GM15510 (cell line): ENCODE results near the gene SCAPER.

Experiments
- POLR2A ChIP-seq: IDR thresholded peaks from 3 replicates; pipeline ENCODE4 v1.6.1; 2011; ENCODE audit warnings: borderline replicate concordance; ENCODE audit not compliant: insufficient read length; ENCODE audit errors: extremely low read depth

SCAPER gene

GRCh38 chr15:76764004-76764403 is 141.1 kb downstream of the SCAPER start:
- TF ChIP-seq POLR2A: no peak

DNA sequence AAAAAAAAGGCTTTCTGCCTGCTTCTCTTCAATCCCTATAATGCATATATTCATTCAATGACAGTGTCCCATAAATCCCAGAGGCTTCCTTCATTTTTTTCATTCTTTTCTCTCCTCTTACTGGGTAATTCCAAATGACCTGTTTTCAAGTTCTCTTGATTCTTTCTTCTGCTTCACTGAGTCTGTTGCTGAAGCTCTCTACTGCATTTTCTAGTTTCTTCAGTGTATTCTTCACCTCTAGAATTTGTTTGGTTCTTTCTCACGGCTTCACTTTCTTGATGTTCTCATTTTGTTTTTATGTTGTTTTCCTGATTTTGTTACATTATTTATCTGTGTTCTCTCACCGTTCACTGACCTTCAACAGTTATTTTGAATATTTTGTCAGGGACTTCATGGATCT is 141.6 kb downstream of the SCAPER start:
- no peak for TF ChIP-seq POLR2A

DNA sequence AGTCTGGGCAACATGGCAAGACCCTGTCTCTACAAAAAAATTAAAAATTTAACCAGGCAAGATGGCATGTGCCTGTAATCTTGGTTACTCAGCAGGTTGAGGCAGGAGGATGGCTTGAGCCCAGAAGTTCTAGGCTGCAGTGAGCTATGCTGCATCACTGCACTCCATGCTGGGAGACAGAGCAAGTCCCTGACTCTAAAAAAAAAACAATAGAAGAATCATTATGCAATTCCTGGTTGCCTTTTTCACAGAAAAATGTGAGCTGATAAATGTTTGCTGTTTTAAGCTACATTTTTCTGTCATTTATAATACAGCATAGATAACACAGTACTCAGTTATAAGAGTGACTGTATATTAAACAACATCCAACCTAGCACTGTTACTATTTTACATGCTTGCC is 148.8 kb downstream of the SCAPER start:
- no peak for TF ChIP-seq POLR2A

DNA sequence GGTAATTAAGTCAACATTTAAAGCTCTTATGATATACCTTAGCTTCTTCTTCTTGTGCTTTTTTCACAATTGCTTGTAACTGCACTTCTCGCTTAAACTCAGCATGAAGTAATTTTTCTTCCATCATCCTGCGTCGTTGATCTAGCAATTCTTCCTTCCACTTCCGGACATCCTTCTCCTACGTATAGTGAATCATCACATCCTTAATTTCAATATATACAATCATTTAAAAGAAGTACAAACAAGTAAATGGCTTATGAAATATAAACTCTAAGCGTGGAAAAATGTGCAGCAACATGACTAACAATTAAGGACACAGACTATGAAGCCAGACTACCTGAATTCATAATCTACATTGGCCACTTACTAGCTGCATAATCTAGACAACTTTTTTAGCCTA is 151.4 kb downstream of the SCAPER start:
- no peak for TF ChIP-seq POLR2A

GRCh38 chr15:76753131-76753530 is 152.0 kb downstream of the SCAPER start:
- no peak for TF ChIP-seq POLR2A

- no peak for TF ChIP-seq POLR2A
Observed at GRCh38 chr15:76752549-76752948, 152.6 kb downstream of the SCAPER start.

- TF ChIP-seq POLR2A: no peak
Observed at GRCh38 chr15:76737573-76737972, 167.6 kb downstream of the SCAPER start.

DNA sequence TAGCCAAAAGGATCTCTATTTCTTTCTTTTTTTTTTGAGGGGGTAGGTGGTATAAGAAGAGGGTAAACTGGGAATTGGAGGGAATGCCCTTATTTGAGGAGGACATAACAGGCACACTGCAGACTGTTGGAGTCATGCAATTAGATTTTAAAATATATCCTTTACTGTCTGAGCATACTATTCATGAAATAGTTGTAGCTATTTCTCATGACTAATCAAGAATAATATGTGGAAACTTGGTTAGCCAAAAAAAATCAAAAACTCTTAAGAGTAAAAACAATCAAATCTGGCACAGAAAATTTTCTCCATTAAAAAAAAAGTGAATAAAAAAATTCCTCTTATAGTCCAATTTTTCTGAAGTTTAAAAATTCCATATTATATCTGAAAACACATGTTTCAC is 174.9 kb downstream of the SCAPER start:
- no peak for TF ChIP-seq POLR2A

- TF ChIP-seq POLR2A: no peak
Observed at GRCh38 chr15:76718863-76719262, 186.3 kb downstream of the SCAPER start.

GRCh38 chr15:76714950-76715349 is 190.2 kb downstream of the SCAPER start:
- no peak for TF ChIP-seq POLR2A

DNA sequence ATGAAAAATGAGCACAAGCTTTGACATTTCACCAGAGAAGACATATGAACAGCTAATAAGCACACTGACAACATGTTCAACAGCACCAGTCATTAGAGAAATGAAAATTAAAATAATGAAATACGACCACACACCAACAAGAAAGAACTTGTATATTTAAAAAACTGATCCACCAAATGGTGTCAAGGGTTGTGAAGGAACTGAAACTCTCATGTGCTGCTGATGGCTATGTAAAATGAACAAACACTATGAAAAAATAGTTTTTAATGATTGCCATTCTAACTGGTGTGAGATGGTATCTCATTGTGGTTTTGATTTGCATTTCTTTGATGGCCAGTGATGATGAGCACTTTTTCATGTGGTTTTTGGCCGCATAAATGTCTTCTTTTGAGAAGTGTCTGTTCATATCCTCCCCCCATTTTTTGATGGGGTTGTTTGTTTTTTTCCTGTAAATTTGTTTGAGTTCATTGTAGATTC is 193.8 kb downstream of the SCAPER start:
- TF ChIP-seq POLR2A: no peak

DNA sequence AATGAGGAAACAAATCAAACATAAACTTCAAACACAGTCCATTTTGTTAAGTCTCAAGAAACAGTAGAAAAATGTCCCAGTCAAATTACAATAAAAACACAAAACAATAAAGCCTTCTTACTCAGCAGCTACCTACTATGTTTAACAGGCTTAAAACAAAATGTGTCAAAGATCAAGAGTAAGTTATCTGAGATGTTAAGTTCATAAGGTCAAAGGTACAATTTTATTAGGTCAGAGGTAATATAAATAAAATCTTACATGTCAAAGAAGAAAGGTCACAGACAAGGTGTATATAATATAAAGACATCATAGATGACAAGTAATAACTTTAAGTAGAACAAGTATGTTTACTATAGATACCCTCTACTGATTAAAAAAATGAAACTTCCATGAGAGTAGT is 208.3 kb downstream of the SCAPER start:
- TF ChIP-seq POLR2A: no peak

DNA sequence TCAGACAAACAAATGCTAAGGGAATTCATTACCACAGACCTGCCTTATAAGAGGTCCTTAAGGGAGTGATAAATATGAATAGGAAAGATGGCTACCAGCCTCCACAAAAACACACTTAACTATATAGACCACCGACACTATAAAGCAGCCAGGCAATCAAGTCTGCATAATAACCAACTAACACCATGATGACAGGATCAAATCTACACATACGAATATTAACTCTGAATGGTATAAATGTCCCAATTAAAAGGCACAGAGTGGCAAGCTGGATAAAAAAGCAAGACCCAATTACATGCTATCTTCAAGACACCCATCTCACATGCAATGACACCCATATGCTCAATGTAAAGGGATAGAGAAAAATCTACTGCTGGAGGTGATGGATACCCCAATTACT is 221.1 kb downstream of the SCAPER start:
- TF ChIP-seq POLR2A: no peak

- TF ChIP-seq POLR2A: no peak
Observed at GRCh38 chr15:76682833-76683232, 222.3 kb downstream of the SCAPER start.

- TF ChIP-seq POLR2A: no peak
Observed at GRCh38 chr15:76682259-76682658, 222.9 kb downstream of the SCAPER start.

- TF ChIP-seq POLR2A: no peak
Observed at GRCh38 chr15:76678766-76679165, 226.4 kb downstream of the SCAPER start.

DNA sequence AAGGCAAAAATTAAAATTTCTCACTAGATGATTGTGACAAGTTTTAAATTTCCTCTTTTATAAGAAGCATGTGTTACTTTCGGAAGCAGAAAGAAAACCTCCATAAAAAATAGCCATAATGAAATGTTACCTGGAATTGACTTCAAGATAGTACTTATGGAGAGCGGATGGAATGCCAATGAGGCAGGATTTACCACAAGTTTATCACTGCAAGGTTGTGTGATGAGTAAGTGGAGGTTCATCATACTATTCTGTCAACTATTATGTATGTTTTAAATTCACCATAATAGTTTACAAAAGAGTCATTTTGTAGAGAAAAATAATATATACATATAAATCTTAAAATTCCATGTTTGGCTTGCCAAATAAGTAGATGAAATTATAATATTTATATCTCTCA is 230.3 kb downstream of the SCAPER start:
- TF ChIP-seq POLR2A: no peak
